Cerebellar cortex (tissue), 1 donor: ENCODE results near the gene ETFB.
A peak's percentile ranks its signal among the peaks of the same experiment; 100 is the strongest.

Experiments
- DNase-seq: peaks from one replicate; pipeline ENCODE4 v3.0.0-alpha.2; 2015; ENCODE audit warnings: low spot score

Gene ETFB

DNA sequence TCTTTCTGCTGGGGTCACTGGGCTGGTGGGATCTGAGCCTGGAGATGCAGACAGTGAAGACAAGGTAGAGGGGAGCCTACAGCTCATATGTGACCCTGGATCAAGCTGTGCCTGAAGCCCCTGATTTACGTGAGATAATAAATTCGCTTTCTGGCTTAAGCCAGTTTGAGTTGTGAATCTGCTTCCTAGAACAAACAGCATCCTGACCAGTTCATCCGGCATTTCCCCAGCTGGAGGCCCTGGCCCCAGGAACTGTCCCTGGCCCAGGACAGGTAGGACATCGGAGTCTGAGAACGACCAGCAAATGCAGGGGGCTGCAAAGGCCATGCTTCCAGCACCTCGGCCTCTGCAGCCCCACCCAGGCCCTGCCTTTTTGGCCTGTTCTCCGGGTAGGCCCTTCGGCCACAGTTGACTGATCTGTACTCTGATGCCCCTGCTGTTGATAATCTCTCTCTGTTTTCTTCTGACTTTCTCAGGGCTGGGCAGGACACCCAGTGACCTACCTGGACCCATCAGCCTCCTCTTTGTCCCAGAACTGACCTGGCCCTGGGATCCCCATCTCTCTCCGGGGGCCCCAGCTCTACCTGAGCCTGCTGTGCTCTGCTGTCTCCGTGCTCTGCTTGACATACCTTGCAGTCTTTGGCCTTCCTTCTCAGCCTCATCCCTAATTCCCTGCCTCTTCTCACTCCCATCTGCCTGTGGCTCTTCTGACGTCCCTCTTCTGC, 14.8 kb downstream of the ETFB start:
- no peak for DNase-seq

DNA sequence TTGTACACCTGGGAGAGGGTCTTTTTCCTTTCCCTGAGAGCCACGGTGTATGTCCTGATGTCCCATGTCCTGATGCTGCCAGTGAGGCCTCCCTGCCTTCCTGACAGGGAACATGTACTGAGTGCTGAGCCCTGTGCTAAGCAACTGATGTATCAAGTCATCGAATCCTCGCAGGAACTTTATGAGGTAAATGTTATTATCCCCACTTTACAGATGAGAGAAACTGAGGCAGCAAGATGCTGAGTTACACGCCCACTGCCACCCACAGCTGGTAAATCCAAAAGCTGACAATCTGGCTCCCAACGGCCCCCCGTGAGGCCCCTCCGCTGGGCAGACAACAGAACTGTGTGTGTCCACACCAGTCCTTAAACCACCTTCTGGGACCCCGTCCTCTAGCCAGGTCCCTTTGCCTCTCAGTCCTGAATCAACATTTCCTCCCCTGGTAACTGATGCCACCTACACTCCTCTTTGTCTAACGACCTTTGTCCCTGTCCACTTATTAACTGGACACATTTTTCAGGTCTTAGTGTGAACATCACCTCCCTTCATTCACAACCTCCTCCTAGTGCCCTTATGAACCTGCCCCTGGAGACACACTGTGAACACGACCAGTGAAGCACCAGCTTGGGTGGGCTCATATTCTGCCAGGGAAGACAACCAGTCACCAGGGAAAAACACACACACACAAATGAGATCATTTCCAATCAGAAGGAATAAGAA, 18.8 kb downstream of the ETFB start:
- no peak for DNase-seq

DNA sequence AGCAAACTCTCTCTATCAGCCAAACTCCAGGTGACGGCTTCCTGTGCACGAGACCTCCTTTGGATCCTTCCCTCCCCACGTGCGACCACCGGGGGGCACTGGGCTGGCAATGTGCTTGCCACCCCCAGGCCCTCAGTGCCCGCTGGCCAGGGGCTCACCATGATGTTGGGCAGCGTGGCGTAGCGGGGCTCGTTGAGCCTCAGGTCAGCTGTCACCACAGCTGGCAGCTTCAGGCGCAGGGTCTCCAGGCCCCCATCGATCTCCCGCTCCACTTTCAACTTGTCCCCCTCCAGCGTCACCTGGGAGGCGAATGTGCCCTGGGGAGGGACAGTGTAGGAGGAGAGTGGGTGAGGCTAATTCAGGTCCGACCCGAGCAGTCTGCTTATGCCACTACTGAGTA, 19.4 kb downstream of the ETFB start:
- DNase-seq, result no peak

DNA sequence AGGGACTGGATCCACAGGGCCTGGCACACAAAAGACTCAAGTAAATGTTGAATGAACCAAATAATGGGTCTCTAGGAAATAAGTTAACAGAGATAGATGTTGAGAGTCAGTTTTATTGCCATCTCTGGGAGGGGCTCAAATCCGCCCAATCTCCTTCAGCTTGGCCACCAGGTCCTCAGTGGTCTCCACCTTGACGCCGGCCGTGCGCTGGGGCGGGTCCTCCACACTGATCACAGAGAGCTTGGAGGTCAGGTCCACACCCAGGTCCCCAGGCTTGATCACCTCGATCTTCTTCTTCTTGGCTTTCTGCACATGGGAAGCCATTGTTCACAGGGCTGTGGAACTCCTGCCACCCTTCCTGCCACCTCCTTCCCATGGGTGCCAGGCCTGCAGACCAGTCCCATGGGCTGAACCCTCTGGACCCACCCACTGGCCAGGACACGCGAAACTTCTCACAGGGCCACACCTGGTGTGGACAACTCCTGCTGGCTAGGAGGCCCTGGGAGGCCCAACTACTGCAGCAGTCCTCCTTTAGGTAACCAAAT, 21.0 kb downstream of the ETFB start:
- no peak for DNase-seq

DNA sequence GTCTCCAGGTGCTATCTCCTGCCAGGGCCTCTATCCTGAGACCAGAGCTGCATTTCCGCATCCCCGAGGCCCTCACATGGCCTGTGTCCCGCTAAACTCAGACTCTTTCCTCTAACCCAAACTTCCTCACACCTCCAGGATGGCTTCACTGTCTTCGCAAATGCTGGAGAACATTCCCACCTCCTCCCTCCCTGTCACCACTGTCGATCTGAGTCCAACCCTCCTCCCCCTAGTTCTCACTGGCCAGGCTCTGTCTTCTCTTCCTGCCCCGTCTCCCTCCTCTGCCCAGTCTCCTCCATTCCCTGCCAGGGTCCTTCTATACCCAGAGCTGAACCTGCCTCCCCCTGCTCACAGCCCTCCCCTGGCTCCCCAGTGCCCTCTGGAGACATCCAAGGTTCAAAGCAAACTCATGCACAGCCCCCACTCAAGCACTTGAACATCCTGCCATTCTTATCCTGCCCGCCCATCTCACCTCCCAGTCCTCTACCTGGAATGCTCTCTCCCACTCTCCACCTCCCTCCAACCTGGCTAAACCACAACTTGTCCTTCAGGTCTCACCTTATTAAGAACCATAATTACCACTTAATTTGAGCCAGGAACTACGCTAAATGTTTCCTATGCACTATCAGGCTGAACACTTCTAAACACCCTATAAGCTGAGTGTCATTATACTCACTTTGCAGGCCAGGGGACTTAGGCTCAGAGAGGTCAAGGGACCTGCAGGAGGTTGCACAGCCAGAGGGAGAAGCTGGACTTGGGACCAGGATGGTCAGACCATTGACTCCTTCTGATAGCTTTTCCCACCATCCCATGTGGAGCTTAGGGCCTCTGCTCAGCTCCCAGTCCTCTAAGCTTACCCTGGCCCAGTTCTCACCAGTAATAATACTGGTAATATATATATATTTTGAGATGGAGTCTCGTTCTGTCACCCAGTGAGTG, 23.3 kb downstream of the ETFB start:
- peak; percentile 35 for DNase-seq

DNA sequence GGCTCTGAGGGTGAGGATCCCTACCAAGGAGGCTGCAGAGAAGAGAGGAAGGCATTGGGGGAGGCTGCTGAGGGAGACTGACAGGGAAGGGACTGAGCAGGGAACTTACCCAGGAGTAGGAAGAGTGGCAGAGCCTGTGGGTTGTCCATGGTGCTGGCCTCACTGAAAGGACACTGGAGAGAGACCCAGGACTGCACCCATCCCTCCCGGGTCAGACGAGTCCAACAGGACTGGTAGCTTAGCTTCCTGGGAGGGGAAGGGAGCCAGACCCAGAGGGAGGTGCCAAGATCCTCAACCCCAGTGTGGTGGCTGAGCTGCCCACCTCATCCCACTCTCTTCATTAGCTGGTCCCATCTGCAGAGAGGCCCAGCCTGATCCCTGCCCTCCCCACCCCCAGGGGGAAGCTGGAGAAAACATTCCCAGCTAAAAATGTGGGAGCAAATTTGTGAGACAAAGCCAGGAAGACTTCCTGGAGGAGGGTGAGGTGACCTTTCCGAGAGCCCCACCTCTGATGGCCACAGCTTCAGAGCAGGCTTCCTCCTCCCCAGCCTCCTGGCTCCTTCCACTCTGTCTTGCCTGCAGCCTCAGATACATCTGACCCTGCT, 24.1 kb downstream of the ETFB start, which contains the start of gene VSIG10L:
TSS of gene VSIG10L (minus strand) at position 164 of the 605 bp plus-strand sequence. CDS start at position 149, 15 bp downstream.
- DNase-seq, result no peak

DNA sequence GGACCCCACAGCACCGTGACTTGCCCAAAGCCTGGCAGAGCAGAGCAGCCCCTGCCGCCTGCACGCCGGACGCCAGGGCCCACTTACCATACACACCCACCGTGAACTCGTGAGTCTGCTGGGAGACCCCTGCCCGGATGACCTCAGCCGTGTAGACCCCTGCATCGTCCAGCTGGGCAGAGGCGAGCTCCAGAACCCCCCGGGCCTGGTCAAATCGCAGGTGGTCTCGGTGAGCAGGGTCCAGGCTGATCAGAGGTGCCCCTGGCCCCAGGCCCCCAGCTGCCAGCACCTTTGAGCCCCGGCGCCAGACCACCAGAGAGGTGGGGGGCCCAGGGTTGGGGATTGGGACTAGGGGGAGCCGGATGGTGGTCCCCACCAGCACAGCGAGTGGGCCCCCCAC, 25.1 kb downstream of the ETFB start:
- DNase-seq, result no peak

DNA sequence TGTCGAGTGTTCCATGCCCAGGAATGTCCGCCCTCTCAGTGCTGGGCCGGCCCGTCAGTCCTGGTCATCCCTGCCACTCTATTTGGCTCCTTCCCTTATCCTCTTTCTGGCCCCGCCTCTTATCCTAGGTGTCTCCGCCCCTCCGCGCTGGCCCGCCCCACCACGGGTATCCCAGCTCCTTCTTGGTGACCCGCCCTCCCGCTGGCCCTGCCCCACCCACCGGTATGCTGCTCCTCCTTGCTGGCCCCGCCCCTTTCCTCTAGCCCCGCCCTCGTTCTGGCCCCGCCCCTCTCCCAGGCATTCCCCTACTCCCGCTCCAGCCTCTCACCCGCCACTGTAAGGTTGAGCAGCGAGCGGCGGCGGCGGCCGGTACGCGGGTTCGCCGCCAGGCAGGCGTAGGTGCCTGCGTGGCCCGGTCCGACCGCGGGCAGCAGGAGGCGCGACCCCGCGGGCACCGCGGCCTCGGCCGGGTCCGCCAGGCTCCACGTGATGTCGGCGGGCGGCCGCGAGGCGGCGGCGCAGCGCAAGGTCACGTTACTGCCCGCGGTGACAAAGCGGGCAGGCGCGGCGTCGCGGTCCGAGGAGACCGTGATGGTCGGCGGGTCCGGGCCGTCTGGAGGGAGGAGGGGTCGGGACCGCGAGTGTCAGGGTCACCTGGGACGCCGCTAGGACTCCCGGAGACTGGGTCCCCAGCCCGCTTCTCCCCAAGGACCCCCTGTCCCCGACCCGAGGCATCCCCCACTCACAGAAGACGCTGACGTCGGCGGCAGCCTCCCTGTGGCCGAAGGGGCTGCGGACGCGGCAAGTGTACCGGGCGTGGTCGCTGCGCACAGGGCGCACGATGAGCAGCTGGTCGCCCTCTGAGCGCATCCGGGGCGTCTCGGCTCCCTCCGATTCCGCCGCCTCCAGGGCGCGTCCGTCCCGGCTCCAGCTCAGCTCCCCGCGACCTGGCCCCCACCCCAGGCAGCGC, 26.2 kb downstream of the ETFB start:
- peak; percentile 97 for DNase-seq

DNA sequence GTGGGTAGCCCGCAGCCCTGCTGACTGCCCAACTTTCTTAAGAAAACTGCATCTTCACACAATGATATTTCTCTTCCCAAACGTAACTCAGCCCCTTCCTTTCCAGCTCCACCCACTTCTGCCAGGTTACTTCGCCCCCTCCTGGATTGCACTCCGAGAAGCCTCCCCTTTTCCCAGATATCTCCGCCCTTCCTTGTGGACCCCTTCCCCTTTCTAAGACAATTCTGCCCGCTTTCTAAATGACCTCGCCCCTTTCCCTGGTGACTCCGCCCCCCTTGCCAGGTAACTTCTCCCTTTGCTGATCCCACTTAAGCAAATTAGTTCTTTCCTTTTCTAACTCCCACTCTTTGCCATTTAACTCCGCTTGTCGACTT, 26.9 kb downstream of the ETFB start:
- DNase-seq, result peak; percentile 71

DNA sequence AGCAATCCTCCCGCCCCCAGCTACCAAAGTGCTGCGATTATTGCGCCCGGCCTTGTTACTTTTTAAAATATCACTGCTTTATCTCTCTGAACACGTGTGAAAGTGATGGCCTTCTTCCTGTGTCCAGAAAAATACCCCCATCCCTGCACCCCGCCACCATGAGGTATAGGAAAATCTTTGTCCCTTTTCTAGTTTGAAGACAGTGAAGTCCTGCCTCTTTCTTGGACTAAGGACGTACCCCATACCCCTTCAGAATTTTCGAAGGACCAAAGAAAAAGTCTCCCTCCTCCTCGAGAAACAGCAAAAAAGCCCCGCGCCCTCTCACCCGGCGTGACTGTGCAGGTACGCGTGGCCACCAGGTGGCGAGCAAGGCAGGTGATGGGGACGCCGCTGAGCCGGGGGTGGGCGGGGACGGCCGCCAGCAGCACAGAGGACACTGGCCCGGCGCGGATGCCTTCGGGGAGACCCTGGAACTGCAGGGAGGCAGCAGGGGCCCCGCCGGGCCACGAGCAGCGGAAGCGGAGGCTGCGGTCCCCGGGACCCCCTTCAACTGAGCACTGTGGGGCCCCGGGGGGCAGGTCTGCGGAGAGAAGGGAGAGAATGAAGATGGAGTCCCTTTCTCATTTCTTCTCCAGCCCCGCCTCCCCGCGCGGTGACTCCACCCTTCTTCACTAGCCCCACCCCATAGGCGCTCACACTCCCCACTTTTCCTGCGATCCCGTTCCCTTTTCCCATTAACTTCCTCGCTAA, 27.4 kb downstream of the ETFB start:
- DNase-seq, result peak; percentile 85

DNA sequence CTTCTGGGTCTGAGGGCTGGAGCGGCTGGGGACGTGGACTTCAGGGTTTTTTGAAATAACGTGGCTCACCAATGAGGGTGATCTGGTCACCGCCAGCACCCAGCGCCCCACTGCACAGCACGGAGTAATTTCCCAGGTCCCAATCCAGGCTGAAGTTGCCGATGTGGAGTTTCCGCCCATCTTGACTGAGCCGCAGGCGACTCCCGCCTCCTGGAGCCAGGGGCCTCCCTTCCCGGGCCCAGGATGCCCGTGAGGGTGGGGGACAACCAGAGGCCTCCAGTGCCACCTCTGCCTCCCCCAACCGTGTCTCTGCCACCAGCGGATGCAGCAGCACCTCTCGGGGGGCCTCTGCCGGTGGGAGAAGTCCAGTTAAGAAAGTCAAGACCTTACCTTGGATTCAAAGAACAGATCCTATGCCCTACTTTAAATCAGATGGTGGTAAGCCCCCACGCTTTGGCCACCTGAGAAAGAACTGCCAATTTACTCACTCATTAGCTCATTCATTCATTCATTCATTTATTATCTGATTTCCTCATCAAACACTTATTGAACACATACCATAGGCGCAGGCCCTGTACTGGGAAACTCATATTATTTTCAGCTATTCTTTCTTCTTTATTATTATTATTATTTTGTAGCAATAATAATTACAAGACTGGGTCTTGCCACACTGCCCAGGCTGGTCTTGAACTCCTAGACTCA, 28.2 kb downstream of the ETFB start:
- DNase-seq, result no peak

DNA sequence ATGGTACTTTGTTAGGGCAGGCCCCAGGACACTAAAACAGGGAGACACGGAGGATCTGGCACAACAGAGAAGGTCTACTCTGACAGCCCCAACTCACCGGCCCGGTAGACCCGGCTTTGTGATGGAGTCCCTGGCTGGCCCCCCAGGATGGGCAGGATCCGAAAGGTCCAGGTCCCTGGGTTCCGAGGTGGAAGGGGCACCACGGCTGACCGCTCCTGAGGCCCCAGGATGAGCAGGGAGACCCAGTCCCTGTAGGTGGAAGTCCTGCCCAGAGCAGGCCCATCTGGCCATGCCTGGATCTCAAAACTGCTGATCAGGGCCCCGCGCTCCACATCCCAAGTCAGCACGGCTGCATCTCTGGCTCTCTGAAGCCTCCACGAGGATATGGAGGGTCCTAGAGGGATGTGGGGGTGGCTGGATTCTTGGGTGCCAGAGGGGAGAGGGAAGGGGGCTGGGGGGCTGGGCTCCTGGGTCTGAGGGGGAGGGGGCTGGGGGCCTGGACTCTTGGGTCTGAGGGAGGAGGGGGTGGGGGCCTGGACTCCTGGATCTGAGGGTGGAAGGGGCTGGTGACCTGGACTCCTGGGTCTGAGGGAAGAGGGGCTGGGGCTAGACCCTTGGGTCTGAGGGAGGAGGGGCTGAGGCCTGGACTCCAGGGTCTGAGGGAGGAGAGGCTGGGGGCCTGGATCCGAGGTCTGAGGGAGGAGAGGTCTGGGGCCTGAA, 28.9 kb downstream of the ETFB start:
- DNase-seq, result no peak

DNA sequence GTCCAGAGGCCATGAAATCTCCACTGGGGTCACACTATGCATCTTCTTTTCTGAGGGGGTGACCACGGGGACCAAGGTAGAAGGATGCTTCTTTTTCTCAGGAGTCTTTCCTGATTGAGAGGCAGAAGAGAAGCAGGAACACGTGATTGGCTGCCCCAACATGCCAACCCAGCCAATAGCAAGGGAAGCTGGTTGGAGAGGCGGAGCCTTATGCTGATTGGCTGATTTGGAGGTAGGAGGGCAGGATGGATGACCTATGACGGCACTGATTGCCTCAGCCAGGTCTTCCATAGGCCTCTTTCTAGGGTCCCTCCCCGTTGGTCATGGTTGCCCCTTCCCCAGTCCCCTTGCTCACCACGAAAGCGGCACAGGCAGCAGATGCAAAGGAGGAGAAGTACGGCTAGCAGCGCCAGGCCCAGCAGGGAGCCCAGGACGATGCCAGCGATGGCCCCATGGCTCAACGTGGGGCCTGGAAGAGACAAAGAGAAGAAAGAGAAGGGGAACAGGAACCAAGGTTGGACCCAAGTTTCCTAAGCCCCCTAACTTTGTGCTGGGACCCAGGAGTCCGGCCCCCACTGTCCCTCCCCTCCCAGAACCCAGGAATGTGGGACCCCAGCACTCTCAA, 32.2 kb downstream of the ETFB start:
- DNase-seq, result peak; percentile 99

DNA sequence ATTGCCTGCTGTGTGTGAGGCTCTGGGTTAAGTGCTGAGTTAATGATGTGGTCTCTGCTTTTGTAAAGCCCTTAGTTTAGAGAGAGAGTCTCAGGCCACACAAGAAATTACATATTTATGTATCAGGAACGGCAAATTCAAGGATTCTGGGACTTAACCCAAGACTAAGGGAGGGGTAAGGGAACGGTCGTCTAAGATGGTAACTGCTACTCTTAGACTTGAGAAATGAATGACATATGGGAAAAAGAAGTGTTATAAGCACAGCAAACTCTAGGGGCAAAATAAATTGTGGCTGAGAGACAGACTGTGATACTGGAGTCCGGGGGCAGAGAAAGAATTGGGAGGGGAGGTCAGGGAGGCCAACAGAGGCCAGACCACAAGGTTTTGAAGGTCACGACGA, 34.5 kb downstream of the ETFB start:
- no peak for DNase-seq

DNA sequence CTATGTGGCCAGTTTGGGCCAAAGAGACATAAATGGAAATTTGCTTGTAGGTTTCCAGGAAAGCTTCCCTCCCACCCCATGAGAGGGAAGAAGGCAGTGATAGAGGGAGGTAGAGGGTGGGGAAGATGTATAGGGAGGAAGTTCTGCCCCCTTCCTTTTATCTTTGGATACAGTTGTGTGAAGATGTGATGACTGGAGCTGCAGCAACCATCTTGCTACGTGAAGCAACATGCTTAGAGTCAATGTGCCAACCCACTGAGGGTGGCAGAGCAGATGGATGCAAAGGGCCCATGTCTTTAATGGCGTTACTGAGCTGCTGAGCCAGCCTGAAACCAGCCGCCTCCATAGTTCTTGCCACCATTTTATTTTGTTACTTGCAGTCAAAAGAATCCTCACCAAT, 35.0 kb downstream of the ETFB start:
- DNase-seq, result no peak

DNA sequence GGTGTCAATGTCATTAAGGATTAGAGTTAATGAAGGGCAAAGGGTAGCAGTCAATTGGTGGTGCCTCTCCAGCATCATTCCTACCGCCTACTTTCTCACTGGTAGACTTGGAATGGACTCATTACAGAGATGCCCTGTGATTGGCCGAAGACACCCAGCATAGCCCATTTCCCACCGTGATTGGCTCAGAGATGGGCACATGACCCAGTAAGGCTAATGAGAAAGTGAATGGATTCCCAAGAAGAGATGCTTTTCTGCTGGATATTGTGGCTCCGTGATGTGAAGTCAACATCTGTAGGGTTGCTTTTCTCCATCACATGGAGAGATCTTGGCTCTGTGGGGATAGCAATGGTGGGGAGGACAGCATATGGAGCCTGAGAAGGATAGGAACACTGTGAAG, 35.8 kb downstream of the ETFB start:
- DNase-seq, result no peak

DNA sequence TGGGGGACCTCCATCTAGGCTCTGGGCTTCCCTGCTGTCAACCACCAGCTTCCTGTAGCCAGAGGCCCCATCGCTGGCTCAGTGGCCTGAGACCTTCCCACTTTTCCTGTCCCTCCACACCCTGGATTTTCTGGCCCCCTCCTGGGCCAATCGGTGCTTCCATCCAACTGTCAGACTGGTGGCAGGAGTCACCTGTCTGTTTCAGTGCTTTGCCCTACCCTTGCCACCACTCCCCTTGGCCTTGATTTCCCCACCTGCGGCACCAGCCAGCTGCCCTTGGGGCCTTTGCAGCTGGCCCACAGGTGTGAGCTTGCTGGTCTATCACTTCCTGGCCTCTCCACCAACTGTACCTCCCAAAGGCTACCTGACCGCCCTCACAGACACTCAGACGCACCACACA, 36.8 kb downstream of the ETFB start:
- no peak for DNase-seq
